SJCRH30 (cell line): ENCODE data around the gene PLB1. TPM values are rescaled to one million over a fixed set of nuclear protein-coding genes. Genes with fewer than 3 reads are reported as not detected.

ENCODE experiments used
- DNase-seq, 2 experiments: peaks; one replicate each; pipeline ENCODE4 v3.0.0-alpha.2; 2015 to 2020
- H3K27ac ChIP-seq: fragments of 250-450 bp; sonication (Bioruptor Pico); 2 replicates; pipeline ENCODE4 v1.5.1; 2020; ENCODE audit warnings: mild to moderate bottlenecking, moderate library complexity
- H3K27me3 ChIP-seq: fragments of 250-450 bp; sonication (Bioruptor Pico); 2 replicates; pipeline ENCODE4 v1.5.1; 2020; ENCODE audit warnings: mild to moderate bottlenecking, moderate library complexity
- H3K36me3 ChIP-seq: fragments of 250-450 bp; sonication (Bioruptor Pico); 2 replicates; pipeline ENCODE4 v1.5.1; 2020; ENCODE audit warnings: mild to moderate bottlenecking, moderate library complexity
- H3K4me1 ChIP-seq: fragments of 250-450 bp; sonication (Bioruptor Pico); 2 replicates; pipeline ENCODE4 v1.5.1; 2020; ENCODE audit warnings: mild to moderate bottlenecking, moderate library complexity
- H3K4me3 ChIP-seq: fragments of 250-450 bp; sonication (Bioruptor Pico); 2 replicates; pipeline ENCODE4 v1.5.1; 2020; ENCODE audit warnings: mild to moderate bottlenecking, moderate library complexity
- H3K9me3 ChIP-seq: fragments of 250-450 bp; sonication (Bioruptor Pico); replicated peaks from 2 replicates; pipeline ENCODE4 v1.5.1; 2020; ENCODE audit warnings: mild to moderate bottlenecking, moderate library complexity
- total RNA-seq: library from RNA; depleted of rRNA; stranded (reverse); fragments of >200 nt; shearing (Covaris generic); gene quantifications from 2 replicates; pipeline ENCODE4 v1.2.3, GENCODE V29; 2014

PLB1 gene
- total RNA-seq, 1 experiment from 2014 or later: 0.61 TPM

DNA sequence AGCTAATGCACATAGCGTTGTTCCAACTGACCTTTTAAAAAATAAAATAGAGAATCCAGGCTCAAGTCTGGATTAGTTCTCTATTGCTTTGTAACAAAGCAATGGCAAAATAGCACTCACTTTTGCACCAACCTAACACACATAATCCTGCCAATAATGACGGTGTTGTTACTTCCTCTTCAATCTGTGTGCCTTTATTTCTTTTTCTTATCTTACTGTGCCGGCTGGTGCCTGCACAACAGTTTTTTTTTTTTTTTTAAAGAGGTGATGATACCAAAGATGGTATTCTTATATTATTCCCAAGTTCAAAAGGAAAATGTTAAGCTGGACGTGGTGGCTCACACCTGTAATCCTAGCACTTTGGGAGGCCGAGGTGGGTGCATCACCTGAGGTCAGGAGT, 3.4 kb downstream of the PLB1 start:
- Histone ChIP-seq H3K4me3 (no peak overlapping the region), H3K27me3 (0 out of 2 replicates have a peak, but pooled peaks cover 3% of the 10 kb centered on the region), H3K36me3 (no peaks in the 10 kb centered on the region), H3K27ac (no peak overlapping the region), H3K4me1 (no peaks in the 10 kb centered on the region), H3K9me3 (no peaks in the 10 kb centered on the region)
- DNase-seq: no peak

DNA sequence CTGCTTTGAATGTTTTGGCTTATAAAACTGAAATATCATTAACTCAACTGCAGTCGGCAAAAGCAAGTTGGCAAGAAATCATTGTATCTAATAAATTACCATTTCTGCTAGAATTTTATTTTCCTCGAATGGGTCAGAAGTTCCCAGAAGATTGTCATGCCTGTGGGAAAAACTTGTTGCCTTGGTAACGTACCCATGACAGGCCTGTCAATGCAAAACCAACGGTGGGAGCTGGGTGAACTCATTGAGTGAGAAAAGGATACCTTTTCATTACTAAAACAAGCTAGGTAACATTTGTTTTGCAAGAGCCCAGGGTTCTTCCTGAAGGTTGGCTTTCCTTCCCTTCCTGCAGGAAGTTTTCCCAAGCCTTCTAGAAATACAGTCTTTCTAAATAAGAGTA, 9.5 kb downstream of the PLB1 start:
- Histone ChIP-seq H3K4me1 (no peaks in the 10 kb centered on the region), H3K9me3 (no peaks in the 10 kb centered on the region), H3K27me3 (peaks cover 3% of the 10 kb centered on the region; the same call in 1 of the 2 replicates), H3K27ac (no peak overlapping the region), H3K36me3 (no peaks in the 10 kb centered on the region), H3K4me3 (no peak overlapping the region)
- DNase-seq: no peak

GRCh38 chr2:28506112-28506910, 10.5 kb downstream of the PLB1 start:
- no peak overlapping the region for H3K27ac ChIP-seq
- no peak overlapping the region for H3K4me3 ChIP-seq
- DNase-seq: no peak
- no peaks in the 10 kb centered on the region; the same call in 1 of the 2 replicates for H3K9me3 ChIP-seq
- H3K36me3 ChIP-seq: no peaks in the 10 kb centered on the region
- H3K4me1 ChIP-seq: no peaks in the 10 kb centered on the region
- peaks cover 2% of the 10 kb centered on the region; the same call in 1 of the 2 replicates for H3K27me3 ChIP-seq

GRCh38 chr2:28507796-28508764, 12.2 kb downstream of the PLB1 start:
- H3K4me3 ChIP-seq: no peak overlapping the region
- H3K27me3 ChIP-seq: no peaks in the 10 kb centered on the region; the same call in 1 of the 2 replicates
- H3K9me3 ChIP-seq: peaks cover 6% of the 10 kb centered on the region; the same call in 1 of the 2 replicates
- no peak for DNase-seq
- H3K4me1 ChIP-seq: no peaks in the 10 kb centered on the region
- no peak overlapping the region for H3K27ac ChIP-seq
- no peaks in the 10 kb centered on the region for H3K36me3 ChIP-seq

DNA sequence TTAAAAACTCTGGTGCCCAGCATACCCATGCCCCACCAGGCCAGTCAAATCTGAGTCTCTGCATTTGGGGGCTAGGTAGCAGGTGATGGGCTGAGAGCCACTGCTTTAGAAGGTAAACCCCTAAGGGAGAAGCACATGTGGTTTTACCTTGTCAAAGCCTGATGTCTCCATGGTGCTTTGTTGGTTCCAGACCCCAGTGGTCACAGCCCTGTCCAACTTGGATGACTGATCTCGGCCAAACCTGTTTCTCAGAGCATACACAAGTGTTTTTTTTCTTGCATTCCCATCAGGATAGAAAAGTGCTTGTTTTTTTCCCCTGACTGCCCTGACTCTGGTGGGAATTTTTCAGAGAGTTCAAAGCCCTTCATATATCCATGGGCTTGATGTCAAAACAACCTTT, 13.5 kb downstream of the PLB1 start:
- Histone ChIP-seq H3K4me1 (no peaks in the 10 kb centered on the region), H3K4me3 (no peak overlapping the region), H3K27me3 (no peaks in the 10 kb centered on the region; the same call in 1 of the 2 replicates), H3K9me3 (peaks cover 6% of the 10 kb centered on the region; the same call in 1 of the 2 replicates), H3K27ac (no peak overlapping the region), H3K36me3 (no peaks in the 10 kb centered on the region)
- no peak for DNase-seq

DNA sequence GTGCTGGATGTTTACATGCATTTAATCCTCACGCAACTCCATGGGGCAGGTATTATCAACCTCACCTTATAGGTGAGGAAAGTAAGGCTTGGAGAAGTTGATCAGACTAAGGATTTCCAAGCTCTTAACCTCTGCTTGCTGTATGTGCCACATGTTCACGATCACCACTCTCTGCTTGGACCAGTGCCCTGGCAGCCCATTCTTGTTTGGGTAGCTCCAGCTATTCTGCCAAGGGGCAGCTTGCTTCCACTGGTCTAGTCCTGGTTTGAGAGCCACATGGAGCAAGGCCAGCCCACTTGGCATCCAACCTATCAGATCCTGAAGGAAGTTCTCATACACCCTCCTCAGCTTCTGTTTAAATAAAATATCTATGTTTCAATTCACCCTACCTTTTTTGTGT, 14.3 kb downstream of the PLB1 start:
- H3K27ac ChIP-seq: no peak overlapping the region
- no peaks in the 10 kb centered on the region for H3K4me1 ChIP-seq
- no peaks in the 10 kb centered on the region; the same call in 1 of the 2 replicates for H3K27me3 ChIP-seq

GRCh38 chr2:28511871-28512606, 16.2 kb downstream of the PLB1 start:
- Histone ChIP-seq H3K36me3 (no peaks in the 10 kb centered on the region), H3K4me3 (no peak overlapping the region), H3K27ac (no peak overlapping the region), H3K9me3 (peaks cover 6% of the 10 kb centered on the region; the same call in 1 of the 2 replicates), H3K27me3 (no peaks in the 10 kb centered on the region; the same call in 1 of the 2 replicates), H3K4me1 (no peaks in the 10 kb centered on the region)
- no peak for DNase-seq

More for the DNA sequence above, 14.3 kb downstream of the PLB1 start:
- no peak for DNase-seq
- Histone ChIP-seq H3K36me3 (no peaks in the 10 kb centered on the region), H3K9me3 (peaks cover 6% of the 10 kb centered on the region; the same call in 1 of the 2 replicates), H3K4me3 (no peak overlapping the region)

DNA sequence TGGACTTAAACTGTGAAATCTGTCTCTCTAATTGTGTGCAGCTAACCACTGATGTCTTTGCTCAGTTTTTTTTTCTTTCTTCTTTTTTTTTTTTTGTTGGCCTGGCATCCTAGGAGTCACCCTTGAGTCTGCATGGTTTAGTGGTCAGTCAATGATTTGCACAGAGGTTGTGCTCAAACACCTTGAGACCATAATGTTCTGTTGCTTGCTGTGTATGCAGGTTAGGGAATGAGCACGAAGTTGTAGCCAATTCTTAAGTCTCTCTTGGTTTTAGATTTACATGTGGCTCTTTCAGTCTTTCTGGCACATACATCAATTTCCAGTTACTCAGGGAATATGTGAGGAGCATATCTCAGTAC, 16.7 kb downstream of the PLB1 start:
- peaks cover 6% of the 10 kb centered on the region; the same call in 1 of the 2 replicates for H3K9me3 ChIP-seq
- H3K4me3 ChIP-seq: no peak overlapping the region
- no peaks in the 10 kb centered on the region for H3K27me3 ChIP-seq
- no peaks in the 10 kb centered on the region for H3K4me1 ChIP-seq
- no peak for DNase-seq
- no peak overlapping the region for H3K27ac ChIP-seq
- no peaks in the 10 kb centered on the region for H3K36me3 ChIP-seq

DNA sequence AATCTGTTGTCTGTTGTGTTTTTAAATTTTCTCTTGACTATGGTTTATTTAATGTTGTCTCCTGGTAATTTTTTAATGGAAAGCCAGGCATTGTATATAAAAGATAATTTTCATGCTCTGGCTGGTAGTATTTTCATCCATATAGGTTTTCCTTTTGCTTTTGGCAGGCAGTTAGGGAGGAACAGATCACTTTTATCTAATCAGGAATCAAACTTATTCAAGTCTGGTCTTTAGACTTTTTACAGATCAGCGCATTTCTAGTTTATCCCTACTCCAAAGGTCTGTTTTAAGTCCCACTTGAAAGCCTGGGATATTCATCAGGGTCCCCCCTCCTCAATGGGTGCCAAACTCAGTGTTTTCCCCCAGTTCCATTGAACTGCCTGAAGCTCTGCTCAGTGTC, 17.2 kb downstream of the PLB1 start:
- H3K27me3 ChIP-seq: no peaks in the 10 kb centered on the region
- no peak for DNase-seq
- no peak overlapping the region for H3K4me3 ChIP-seq
- H3K36me3 ChIP-seq: no peaks in the 10 kb centered on the region
- H3K9me3 ChIP-seq: peaks cover 6% of the 10 kb centered on the region; the same call in 1 of the 2 replicates
- H3K27ac ChIP-seq: no peak overlapping the region
- no peaks in the 10 kb centered on the region for H3K4me1 ChIP-seq

DNA sequence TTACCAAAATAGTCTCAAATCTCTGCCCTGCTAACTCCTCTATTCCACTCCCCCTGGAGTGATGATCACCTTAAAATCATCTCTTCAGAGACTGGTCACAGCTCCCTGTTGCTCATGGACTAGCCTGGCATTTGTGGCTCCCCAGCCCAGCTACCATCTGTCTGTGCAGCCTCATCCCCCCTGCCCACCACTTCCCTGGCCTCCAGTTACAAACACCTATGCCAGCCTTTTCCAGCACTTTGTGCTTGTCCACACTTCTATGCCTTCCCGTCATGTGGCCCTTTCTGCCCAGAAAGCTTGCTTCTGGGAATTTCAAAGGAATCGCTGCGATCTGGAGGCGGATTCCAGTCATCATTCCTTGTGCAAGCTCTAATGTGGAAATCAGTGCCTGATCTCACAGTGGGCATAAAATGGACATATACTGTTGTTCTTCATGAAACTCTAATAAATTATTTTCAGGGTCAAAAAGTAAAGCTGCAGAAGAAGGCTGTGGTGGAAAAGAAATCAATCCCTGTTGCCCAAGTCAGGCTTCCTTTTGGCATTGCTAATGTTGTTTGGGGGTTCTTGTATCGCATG, 19.4 kb downstream of the PLB1 start:
- H3K9me3 ChIP-seq: peaks cover 6% of the 10 kb centered on the region; the same call in 1 of the 2 replicates
- H3K27ac ChIP-seq: no peak overlapping the region
- H3K4me1 ChIP-seq: no peaks in the 10 kb centered on the region
- H3K27me3 ChIP-seq: no peaks in the 10 kb centered on the region
- H3K36me3 ChIP-seq: no peaks in the 10 kb centered on the region
- no peak for DNase-seq
- H3K4me3 ChIP-seq: no peak overlapping the region

DNA sequence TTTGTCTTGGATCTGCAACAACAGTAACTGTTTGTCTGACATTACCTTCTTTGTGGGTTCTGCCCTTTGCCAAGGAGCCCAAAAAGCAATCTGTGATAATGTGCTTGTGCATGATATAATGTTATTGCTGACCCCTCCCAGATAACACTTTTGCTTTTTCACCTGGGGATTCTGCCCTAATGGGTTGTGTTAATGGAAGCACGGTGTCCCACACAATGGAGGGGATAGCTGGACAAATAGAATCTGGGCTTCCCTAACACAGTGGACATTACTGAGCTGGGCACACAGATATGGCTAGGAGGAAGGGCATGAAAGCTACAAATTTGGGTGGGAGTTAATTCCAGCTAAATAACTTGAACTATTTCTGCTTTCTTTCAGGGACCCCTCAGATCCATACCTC, 20.6 kb downstream of the PLB1 start:
- Histone ChIP-seq H3K36me3 (no peaks in the 10 kb centered on the region), H3K27ac (no peak overlapping the region), H3K4me3 (no peak overlapping the region), H3K9me3 (peaks cover 6% of the 10 kb centered on the region; the same call in 1 of the 2 replicates), H3K4me1 (no peaks in the 10 kb centered on the region), H3K27me3 (no peaks in the 10 kb centered on the region)
- no peak for DNase-seq

- H3K4me1 ChIP-seq: no peaks in the 10 kb centered on the region
- DNase-seq: no peak
- H3K27ac ChIP-seq: no peak overlapping the region
- H3K4me3 ChIP-seq: no peak overlapping the region
- peaks cover 6% of the 10 kb centered on the region; the same call in 1 of the 2 replicates for H3K9me3 ChIP-seq
- no peaks in the 10 kb centered on the region for H3K36me3 ChIP-seq
- H3K27me3 ChIP-seq: no peaks in the 10 kb centered on the region
Measured at GRCh38 chr2:28516950-28517349, 21.1 kb downstream of the PLB1 start.

DNA sequence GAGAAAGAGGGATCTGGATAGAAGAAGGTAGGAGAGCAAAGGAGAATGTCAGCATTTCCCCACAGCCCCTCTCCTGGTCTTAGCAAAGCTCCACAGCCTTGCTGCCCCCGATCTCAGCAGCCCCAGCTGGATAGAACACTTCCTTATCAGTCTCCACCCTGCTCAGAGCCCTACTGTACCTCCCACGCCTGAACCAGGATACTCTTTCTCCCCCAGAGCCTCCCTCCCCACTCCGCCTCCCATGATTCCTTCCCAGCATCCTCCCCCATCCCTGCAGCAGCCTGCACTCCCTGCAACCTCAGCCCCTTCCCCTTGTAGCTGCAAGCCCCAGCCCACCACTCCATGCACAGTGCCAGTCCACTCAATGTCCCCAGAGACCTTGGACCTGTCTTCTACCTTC, 25.8 kb downstream of the PLB1 start:
- no peaks in the 10 kb centered on the region for H3K36me3 ChIP-seq
- H3K4me1 ChIP-seq: no peaks in the 10 kb centered on the region
- no peaks in the 10 kb centered on the region; the same call in 1 of the 2 replicates for H3K27me3 ChIP-seq
- no peak overlapping the region for H3K4me3 ChIP-seq
- no peaks in the 10 kb centered on the region for H3K9me3 ChIP-seq
- no peak overlapping the region for H3K27ac ChIP-seq
- no peak for DNase-seq

GRCh38 chr2:28522481-28522880, 26.6 kb downstream of the PLB1 start:
- H3K9me3 ChIP-seq: no peaks in the 10 kb centered on the region
- H3K36me3 ChIP-seq: no peaks in the 10 kb centered on the region
- no peaks in the 10 kb centered on the region; the same call in 1 of the 2 replicates for H3K27me3 ChIP-seq
- H3K27ac ChIP-seq: no peak overlapping the region
- H3K4me3 ChIP-seq: no peak overlapping the region
- no peak for DNase-seq
- H3K4me1 ChIP-seq: no peaks in the 10 kb centered on the region
